Endothelial cell of umbilical vein (primary cell): Measurements from ENCODE around the gene HBZ.

Experiments
- EZH2 ChIP-seq: IDR thresholded peaks from 2 replicates; pipeline ENCODE4 v1.6.1; 2012; ENCODE audit warnings: borderline replicate concordance, low read depth, mild to moderate bottlenecking, moderate library complexity, low read length, inconsistent platforms; ENCODE audit not compliant: severe bottlenecking
- FOS ChIP-seq: IDR thresholded peaks from 2 replicates; pipeline ENCODE4 v1.6.1; 2011; ENCODE audit warnings: mild to moderate bottlenecking, low read length, moderate library complexity, borderline replicate concordance; ENCODE audit not compliant: insufficient read depth
- JUN ChIP-seq: IDR thresholded peaks from 2 replicates; pipeline ENCODE4 v1.6.1; 2011; ENCODE audit warnings: borderline replicate concordance, low read depth; ENCODE audit not compliant: insufficient read length, insufficient read depth
- MYC ChIP-seq: IDR thresholded peaks from one replicate; pipeline ENCODE4 v1.6.1; 2011; ENCODE audit warnings: mild to moderate bottlenecking, low read depth, low read length
- POLR2A ChIP-seq: IDR thresholded peaks from 2 replicates; pipeline ENCODE4 v1.6.1; 2012; ENCODE audit warnings: low read depth, mild to moderate bottlenecking, control low read depth, low read length
- POLR2AphosphoS5 ChIP-seq: IDR thresholded peaks from 2 replicates; pipeline ENCODE4 v1.6.1; 2012; ENCODE audit warnings: low read depth, mild to moderate bottlenecking, control low read depth, low read length, moderate library complexity; ENCODE audit not compliant: insufficient read depth
- TF ChIP-seq, protein P1 (sequence below), 2 donors: IDR thresholded peaks; 1 replicate in 1 of 2; 2 replicates in 1 of 2; pipeline ENCODE4 v1.5.1; 2011; ENCODE audit warnings: low read length in 2 of 2, mild to moderate bottlenecking in 2 of 2, moderate library complexity in 2 of 2, control low read depth in 1 of 2, inconsistent platforms in 1 of 2, low read depth in 1 of 2; ENCODE audit not compliant: insufficient read depth in 1 of 2; ENCODE audit errors: extremely low read depth in 1 of 2
- TF ChIP-seq, protein P2 (sequence below): IDR thresholded peaks from 2 replicates; pipeline ENCODE4 v1.6.1; 2011; ENCODE audit not compliant: insufficient read depth, insufficient read length

- TF ChIP-seq, protein P1, sequence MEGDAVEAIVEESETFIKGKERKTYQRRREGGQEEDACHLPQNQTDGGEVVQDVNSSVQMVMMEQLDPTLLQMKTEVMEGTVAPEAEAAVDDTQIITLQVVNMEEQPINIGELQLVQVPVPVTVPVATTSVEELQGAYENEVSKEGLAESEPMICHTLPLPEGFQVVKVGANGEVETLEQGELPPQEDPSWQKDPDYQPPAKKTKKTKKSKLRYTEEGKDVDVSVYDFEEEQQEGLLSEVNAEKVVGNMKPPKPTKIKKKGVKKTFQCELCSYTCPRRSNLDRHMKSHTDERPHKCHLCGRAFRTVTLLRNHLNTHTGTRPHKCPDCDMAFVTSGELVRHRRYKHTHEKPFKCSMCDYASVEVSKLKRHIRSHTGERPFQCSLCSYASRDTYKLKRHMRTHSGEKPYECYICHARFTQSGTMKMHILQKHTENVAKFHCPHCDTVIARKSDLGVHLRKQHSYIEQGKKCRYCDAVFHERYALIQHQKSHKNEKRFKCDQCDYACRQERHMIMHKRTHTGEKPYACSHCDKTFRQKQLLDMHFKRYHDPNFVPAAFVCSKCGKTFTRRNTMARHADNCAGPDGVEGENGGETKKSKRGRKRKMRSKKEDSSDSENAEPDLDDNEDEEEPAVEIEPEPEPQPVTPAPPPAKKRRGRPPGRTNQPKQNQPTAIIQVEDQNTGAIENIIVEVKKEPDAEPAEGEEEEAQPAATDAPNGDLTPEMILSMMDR (IDR thresholded peaks at IDR 0.05; ENCODE audit: extremely low read depth in 1 of 2, insufficient read depth in 1 of 2, low read depth in 1 of 2, low read length in 2 of 2): no peak
- TF ChIP-seq, protein P2, sequence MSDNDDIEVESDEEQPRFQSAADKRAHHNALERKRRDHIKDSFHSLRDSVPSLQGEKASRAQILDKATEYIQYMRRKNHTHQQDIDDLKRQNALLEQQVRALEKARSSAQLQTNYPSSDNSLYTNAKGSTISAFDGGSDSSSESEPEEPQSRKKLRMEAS: no peak
- TF ChIP-seq EZH2 (no peak), POLR2A (no peak), FOS (no peak), MYC (no peak), JUN (no peak), POLR2AphosphoS5 (no peak)
These were observed 8.3 kb downstream of the HBZ start for GRCh38 chr16:160691-161190.
